IPS DF 19.7 (cell line): ENCODE results near the gene RGS19.
"Not testable (repeated sequence)": the region's sequence is repeated elsewhere in the genome, so short reads cannot be mapped to it uniquely, and the experiment has no call there.

Source experiments
- DNase-seq: peaks from one replicate; pipeline ENCODE4 v3.0.0-alpha.2; 2013; ENCODE audit warnings: low read depth, low spot score

The RGS19 gene, protein sequence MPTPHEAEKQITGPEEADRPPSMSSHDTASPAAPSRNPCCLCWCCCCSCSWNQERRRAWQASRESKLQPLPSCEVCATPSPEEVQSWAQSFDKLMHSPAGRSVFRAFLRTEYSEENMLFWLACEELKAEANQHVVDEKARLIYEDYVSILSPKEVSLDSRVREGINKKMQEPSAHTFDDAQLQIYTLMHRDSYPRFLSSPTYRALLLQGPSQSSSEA

DNA sequence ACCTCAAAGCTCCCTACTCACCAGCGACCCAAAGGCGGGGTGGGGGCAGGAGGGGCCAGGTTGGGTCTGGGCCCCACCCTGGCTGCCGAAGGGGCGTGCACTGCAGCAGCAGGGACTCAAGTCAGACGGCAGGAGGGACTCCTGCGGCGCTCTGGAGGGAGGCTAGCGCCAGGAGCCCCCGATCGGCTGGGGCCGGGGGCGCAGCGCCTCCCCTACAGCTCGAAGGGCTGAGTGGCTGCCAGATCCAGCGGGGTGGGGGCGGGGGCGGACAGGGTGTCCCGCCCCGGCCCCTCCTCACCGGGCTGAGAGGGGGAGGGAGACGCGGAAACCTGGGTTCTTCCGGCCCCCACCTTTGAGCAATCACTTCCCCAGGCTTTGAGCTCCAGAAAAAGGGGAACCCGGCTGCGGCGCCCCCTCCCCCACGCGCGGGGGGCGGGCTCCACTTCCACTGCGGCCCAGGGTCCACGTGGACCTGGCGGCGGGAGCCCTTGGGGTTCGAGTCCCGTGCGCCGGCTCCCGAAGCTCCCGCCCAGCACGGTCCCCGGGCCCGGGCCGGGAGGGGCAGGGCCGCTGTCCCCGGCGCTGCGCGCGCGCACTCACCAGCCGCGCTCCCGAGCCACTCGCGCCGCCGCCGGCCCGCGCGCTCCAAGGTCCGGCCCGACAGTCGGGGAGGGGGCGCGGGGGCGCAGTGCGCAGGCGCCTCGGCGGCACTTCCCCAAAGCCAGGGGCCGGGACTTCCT lies at the start of gene RGS19:
RGS19 (minus strand) TSS at position 246 of the 740 bp plus-strand sequence. CDS start 2,632 bp downstream, outside the sequence.
- no peak for DNase-seq

DNA sequence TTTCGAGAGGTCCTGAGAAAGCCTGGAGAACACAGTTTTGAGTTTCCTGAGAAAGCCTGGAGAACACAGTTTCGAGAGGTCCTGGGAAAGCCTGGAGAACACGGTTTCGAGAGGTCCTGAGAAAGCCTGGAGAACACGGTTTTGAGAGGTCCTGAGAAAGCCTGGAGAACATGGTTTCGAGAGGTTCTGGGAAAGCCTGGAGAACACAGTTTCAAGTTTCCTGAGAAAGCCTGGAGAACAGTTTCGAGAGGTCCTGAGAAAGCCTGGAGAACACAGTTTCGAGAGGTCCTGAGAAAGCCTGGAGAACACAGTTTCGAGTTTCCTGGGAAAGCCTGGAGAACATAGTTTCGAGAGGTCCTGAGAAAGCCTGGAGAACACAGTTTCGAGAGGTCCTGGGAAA lies 44.2 kb upstream of the RGS19 start:
- not testable (repeated sequence) for DNase-seq

DNA sequence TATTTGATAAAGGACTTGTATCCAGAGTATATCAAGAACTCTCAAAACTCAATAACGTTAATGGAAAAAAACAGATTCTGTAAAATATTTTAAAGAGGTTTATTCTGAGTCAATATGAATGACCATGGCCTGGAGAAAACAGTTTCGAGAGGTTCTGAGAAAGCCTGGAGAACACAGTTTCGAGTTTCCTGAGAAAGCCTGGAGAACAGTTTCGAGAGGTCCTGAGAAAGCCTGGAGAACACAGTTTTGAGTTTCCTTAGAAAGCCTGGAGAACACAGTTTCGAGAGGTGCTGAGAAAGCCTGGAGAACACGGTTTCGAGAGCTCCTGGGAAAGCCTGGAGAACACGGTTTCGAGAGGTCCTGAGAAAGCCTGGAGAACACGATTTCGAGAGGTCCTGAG lies 43.6 kb upstream of the RGS19 start:
- not testable (repeated sequence) for DNase-seq

DNA sequence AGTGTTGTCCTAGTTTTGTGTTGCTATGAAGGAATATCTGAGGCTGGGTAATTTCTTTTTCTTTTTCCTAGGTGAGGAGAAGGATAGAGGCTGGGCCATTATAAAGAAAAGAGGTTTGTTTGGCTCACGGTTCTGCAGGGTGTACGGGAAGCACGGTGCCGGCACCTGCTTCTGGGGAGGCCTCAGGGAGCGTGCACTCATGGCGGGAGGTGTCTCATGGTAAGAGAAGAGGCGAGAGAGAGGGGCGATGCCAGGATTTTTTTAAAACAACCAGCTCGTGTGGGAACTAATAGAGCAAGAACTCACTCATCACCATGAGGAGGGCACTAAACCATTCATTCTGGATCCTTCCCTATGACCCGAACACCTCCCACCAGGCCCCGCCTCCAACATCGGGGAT lies 42.3 kb upstream of the RGS19 start:
- no peak for DNase-seq

DNA sequence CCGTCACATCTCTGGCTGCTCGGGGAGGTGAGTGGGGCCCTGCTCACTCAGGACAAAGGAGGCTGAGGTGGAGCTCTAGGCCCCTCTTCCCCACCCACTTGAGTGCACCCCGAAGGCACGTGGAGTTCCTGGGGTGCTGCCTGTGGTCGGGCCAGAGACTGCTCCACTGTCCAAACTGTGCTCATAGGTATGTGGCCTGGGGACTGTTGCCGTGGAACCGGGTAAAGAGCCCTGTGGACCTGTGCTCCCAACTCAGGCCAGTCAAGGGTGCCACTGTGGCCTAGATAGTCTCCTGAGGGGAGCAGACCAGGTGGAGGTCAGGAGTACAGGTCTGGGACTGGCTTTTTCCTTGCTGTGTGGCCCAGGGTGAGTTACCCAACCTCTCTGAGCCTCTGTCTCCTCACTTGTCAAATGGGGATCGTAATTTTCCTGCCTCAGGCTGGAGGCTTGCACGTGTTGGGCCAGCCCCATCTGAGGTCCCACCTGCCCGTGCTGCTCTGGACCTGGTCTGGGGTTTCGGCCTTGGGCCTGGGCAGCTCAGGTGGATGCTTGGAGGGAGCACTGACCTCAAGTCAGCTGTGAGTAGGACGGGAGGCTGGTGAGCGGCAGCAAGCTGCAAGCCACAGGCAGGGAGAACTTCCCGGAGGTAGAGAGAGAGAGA lies 40.5 kb upstream of the RGS19 start:
- no peak for DNase-seq

DNA sequence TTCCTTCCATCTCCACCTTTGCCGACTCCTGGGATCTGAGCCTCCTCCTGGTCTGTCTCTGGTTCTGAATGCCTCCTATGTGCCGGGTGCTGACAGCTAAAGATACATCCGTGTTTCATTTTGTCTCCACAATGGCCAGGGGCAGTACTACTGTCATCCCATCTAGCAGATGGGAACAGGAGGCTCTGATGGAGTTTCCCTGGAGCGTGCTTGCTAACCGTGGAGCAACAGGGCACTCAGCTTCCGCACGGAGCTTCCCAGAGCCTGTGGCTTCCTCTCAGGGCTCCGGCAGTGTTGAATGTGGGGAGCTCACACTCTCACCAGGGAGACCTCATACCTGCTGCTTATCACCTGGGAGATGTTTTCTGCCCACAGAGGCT lies 40.0 kb upstream of the RGS19 start:
- DNase-seq = no peak

DNA sequence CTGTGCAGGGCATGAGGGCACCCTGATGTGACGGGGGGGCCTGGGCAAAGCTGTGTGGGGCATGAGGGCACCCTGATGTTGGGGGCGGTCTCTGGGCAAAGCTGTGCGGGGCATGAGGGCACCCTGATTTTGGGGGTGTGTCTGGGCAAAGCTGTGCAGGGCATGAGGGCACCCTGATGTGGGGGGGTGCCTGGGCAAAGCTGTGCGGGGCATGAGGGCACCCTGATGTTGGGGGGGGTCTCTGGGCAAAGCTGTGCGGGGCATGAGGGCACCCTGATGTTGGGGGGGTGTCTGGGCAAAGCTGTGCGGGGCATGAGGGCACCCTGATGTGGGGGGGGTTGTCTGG lies 38.1 kb upstream of the RGS19 start:
- not testable (repeated sequence) for DNase-seq

DNA sequence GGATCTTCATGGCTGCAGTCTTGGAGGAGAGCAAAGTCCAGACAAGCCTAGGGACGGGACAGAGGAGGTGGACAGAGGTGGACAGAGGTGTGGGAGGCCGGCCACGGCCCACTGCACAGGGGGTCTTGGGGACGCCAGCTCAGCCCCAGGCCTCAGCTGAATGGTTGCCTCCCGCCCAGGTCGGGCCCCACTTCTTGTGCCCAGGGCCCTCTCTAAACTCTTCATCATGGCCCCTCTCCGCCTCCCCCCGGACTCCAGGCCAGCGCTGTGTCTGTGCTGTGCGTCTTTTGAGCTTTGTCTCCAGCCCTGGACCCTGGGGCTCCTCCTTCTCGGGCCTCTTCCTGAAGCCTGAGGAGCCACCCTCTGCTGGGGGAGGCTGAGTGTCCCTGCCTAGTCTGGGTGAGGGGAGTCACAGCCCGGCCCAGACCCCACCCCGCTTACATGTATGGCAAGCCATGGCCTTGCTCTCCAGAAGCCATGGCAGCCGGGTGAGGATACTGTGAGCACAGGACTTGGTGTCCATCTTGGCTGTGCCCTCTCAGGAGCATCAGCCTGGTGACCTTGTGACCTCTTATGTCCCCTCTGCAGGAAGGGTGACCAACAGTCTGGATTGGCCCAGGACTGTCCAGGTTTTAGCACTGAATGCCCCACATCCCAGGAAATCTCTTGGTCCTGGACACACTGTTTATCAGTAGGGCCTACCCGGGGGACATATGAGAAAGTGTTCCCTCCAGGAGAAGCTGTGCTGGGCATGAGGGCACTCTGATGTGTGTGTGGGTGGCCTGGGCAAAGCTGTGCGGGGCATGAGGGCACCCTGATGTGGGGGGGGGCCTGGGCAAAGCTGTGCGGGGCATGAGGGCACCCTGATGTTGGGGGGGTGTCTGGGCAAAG lies 37.5 kb upstream of the RGS19 start:
- DNase-seq = no peak

DNA sequence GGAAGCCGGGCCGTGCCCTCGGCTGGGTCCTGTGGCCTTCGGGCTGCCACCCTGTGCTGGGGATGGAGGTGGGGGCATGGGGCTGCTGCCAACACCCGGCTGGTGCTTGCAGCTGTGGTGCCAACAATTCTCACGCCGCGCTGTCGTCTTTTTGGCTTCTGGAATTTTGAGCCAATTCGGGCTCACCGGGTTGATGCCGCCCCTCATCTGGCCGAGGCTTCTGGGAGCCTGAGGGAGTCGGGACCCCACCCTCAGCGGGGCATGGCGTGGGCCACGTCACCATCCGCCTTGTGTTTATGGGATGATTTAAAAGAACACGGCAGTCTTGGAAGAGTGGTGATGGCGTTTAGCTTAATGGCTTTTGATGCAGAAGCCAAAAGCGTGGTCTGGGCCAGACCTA lies 36.7 kb upstream of the RGS19 start:
- no peak for DNase-seq

DNA sequence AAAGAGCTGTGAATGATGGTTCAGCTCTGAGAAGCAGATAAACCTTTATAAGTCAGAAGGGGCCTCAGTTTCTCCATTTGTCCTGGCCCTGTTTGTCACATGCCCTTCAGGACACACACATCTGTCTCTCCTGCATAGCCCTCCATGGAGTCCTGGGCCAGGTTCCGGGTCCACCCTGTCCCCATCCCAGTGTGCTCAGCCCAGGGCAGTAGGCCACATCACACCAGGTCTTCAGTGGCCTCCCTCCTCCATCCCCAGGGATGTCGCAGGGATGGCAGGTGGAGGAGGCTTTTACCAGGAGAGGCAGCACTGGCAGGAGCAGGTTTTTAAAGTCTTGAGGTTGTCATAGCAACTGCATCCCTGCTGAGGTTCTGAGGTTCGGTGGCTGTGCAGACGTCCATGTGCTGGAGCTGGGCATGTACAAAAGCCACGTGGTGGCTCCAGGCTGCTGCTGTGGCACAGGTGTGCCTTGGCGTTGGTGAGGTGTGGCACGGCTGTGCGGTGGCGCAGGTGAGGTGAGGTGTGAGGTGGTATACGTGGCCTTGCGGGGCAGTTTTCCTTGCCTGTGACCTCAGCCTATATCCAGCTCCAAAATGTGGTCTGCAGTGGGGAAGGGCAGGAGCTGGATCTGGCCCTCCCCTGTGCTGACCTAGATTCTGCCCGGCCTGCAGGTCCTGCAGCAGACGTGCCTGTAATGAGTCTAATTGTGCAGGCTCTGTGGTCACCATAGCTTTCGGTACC lies 36.0 kb upstream of the RGS19 start:
- DNase-seq = no peak

DNA sequence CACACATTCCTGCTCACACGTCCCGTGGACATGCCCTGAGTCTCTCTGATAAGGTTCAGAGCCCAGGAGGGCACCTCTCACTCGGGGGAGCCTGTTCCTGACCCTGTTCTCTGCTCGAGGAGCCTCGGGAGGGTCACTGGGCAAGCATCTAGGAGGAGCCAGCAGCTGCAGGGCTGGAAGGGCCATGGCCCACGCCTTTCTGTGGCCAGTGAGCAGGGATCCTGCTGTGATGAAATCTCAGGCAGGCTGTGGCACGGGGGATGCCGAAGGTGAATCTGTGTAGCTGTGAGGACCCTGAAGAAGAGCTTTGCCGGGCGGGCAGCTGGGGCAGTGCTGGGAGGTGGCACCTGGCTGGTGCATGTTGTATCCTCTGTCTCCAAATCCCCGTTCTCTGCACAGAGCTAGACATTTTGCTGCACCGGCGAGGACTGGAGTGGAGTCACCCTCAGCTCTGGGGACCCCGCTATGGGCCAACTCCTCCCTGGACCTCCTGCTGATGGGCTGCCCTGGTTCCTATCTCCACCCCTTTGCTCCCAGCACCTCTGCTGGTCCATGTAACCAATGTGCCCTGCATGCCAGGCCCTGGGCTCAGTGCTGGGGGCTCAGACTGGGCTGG lies 35.1 kb upstream of the RGS19 start:
- no peak for DNase-seq

DNA sequence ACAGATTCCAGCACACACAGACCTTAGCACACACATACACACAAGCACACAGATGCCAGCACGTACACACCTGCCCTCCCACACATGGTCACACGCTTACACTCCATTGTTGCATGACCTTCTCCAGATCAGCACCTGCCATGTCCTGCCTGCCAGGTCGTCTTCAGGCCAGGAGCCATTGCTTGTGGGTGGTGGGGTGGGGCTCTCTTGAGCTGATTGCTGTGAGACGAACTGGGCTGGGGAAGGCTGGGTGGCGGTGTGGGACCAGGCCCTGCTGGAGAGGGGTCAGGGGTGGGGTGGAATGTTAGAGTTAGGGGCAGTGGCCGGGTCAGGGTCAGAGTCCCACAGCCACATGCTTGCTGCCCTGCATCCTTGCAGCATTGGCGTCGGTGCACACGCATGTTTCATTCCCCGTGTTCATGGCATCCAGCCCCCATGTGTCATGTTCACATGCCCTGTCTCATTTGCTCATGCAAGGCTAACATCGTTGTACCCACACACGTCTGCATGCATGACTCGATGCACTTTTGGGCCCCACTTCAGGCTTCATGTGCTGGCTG lies 34.6 kb upstream of the RGS19 start:
- DNase-seq = no peak

DNA sequence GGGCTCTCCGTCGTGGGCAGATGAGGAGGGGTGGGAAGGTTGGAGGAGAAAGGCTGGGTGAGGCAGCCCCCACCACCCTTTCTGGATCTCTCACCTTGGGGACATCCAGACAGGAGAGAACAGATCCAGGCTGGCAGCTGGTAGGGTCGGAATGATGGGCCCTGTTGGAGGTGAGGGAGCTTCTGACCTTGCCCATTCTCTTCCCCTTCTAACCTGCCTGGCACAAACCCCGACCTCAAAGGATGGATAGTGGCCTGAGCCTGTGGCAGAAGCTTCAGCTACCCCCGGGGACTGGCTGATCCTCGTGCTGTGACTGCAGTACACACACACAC lies 34.1 kb upstream of the RGS19 start:
- DNase-seq = no peak

DNA sequence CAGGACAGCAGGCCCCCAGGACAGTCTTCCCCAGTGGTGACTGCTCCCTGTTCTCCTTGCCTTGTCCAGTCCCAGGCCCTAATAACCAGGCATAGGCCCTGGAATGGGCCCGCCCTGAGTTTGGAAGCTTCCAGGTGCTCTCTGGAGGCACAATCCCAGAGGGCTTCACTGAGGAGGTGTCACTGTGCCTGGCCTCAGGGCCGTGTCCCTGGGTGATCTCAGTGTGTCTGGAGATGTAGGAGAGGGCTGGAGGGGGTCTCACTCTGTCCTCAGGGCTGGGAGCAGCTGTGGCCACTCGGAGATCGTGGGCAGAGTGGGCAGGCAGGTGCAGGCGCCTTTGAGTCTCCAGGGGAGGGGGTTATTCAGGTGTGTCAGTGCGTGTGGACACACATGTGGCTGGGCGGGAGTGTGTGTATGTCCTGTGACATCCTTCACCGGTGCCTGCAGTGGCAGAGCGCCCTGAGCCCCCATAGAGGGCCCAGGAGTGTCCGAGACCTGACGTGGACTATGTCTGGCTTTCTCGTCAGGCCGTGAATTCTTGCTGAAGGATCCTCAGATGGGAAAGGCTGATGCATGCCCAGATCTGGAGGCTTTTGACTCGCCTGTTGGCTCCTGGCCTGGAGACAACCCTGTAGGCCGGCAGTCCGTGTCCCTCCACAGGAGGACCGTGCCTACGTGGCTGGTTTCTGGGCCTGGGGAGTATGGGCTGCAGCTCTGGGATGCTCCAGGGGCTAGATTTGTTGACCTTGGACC lies 33.5 kb upstream of the RGS19 start:
- DNase-seq = no peak

DNA sequence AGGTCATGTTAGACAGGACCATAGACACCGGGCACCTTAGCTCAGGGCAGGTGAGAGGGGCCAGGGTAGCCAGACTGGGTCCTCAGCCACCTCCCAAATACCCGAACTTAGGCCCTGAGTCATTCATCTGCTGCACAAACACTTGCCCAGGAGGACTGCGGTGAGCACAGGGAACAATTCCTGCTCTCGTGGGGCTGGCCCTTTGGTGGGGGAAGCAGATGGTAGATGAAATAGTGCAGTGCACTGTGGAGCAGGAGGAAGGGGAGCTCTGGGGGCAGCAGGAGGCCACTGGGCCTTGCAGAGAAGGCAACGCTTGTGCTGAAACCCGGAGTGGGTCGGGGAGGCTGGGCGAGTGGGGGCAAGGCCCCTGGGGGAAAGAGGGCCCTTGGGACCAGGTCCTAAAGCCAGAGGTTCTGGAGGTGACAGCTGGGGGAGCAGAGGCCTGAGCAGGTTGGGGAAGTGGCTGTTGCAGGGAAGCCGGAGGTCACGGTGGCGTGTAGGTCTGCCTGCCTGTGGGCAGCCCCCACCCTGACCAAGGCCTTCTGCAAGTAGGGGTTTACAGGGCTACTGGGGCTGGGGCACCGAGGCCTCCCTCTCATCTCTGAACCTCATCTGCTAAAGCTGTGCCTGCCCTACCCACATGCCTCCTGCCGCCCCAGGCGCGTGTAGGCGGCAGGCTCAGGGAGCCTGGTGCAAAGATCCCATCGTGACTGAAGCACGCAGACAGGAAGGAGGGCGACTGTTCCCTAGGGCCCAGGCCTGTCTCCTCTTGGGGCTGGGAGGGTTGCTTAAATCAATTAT lies 32.7 kb upstream of the RGS19 start:
- no peak for DNase-seq

DNA sequence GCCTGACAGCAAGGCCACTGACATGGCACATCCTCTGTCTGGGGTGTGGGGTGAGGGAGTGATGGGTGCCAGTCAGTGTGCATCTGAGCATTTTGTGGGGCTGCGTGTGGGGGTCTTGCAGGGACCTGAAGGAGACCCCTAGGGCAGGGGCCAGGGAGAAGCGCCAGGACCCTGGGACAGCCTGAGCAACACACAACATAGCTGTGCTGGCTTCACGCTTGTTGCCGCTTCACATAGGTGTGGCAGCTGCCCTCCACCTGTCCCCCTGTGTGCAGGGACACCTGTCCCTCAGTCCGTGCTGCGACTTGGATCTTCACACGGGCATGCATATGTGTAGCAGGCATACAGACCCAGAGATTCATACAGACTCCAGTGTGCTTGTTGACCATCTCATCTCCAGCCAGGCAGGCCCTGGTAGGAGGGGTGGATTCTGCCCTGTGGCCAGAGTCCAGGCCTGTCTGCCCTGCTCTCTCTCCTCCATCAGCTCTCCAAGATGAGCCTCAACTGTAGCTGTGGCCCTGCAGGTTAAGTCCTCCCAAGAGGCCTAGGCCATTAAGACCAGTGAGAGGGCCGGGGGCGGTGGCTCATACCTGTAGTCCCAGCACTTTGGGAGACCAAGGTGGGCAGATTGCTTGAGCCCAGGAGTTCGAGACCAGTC lies 31.2 kb upstream of the RGS19 start:
- DNase-seq = no peak

DNA sequence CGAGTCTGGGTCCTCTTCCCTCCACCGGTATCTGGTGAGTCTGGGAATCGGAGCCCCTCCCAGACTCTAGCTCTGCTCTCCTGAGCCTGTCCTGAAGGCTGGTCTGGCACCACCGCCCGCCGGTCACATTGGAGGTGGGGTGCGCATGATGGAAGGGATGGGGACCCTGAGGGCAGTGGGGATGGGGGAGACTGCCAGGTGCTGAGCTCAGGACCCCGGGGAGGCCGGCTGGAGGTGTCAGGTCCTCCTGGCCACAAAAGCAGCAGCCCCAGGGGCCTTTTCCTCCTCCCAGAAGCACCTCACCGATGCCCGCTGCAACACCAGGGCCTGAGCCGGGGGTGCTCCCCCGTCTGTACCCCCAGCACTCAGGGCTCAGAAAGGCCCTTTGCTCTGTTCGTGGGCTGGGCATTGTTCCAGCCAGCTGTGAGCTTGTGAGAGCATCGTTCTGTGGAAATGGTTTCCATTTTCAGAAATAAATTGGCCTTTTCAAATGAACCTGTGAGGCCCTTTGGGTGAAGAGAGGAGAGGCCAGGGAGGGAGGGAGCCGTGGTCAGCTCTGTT lies 30.6 kb upstream of the RGS19 start:
- no peak for DNase-seq
